Activated T-helper 17 cell treated with anti-CD3 and anti-CD28 coated beads, Interleukin-2, amount 50 U/mL, for 72 hours (primary cell): ENCODE measurements around the gene TTLL1. TPM values are rescaled to one million over a fixed set of nuclear protein-coding genes. Genes with fewer than 3 reads are reported as not detected.
"Not testable (repeated sequence)": the region's sequence is repeated elsewhere in the genome, so short reads cannot be mapped to it uniquely, and the experiment has no call there.

Source experiments
- ATAC-seq: fragments of 150-1000 bp; cut with Tn5 transposase; replicated peaks from 2 replicates; pipeline ENCODE4 v1.10.0; 2021; ENCODE audit warnings: mild to moderate bottlenecking, moderate library complexity
- H3K27ac Mint-ChIP-seq: one replicate; pipeline ENCODE4 v1.8.0; 2022; ENCODE audit warnings: mixed read lengths
- H3K27me3 Mint-ChIP-seq: one replicate; pipeline ENCODE4 v1.8.0; 2022; ENCODE audit warnings: mixed read lengths
- H3K36me3 Mint-ChIP-seq: one replicate; pipeline ENCODE4 v1.8.0; 2022; ENCODE audit warnings: low read depth, mild to moderate bottlenecking, mixed read lengths
- H3K4me1 Mint-ChIP-seq: one replicate; pipeline ENCODE4 v1.8.0; 2022; ENCODE audit warnings: mixed read lengths
- H3K4me3 Mint-ChIP-seq: one replicate; pipeline ENCODE4 v1.8.0; 2022; ENCODE audit warnings: mild to moderate bottlenecking, mixed read lengths
- H3K9me3 Mint-ChIP-seq: one replicate; pipeline ENCODE4 v1.8.0; 2022; ENCODE audit warnings: mixed read lengths
- total RNA-seq, 2 donors: library from RNA; stranded (reverse); gene quantifications; one replicate each; pipeline ENCODE4 v1.2.3, GENCODE V29; 2022

Gene TTLL1
- total RNA-seq, 2 donors from 2014 or later, result 2.9 to 4.1 TPM

GRCh38 chr22:43016150-43016549, 73.0 kb downstream of the TTLL1 start:
- H3K4me3 Mint-ChIP-seq, result peak overlapping the region; percentile 93
- H3K4me1 Mint-ChIP-seq, result peaks cover 16% of the 10 kb centered on the region
- H3K27ac Mint-ChIP-seq, ATAC-seq, H3K27me3 Mint-ChIP-seq, H3K36me3 Mint-ChIP-seq, H3K9me3 Mint-ChIP-seq: not testable (repeated sequence)

- ATAC-seq, result no peak
- Mint-ChIP-seq H3K9me3 (no peaks in the 10 kb centered on the region), H3K36me3 (no peaks in the 10 kb centered on the region), H3K4me3 (peak overlapping the region; percentile 93), H3K4me1 (peaks cover 16% of the 10 kb centered on the region), H3K27me3 (no peaks in the 10 kb centered on the region), H3K27ac (peak overlapping the region; percentile 83)
These were observed 73.5 kb downstream of the TTLL1 start for GRCh38 chr22:43015677-43016042.

- no peaks in the 10 kb centered on the region for H3K9me3 Mint-ChIP-seq
- ATAC-seq, result peak; percentile 99
- peaks cover 16% of the 10 kb centered on the region for H3K4me1 Mint-ChIP-seq
- H3K27ac Mint-ChIP-seq, result peak within 1 kb of the TSS; percentile 88
- H3K4me3 Mint-ChIP-seq, result peak within 1 kb of the TSS; percentile 93
- no peaks in the 10 kb centered on the region for H3K36me3 Mint-ChIP-seq
- no peaks in the 10 kb centered on the region for H3K27me3 Mint-ChIP-seq
These were observed 74.1 kb downstream of the TTLL1 start, which contains the start of gene PACSIN2 for GRCh38 chr22:43014869-43015676. Gene PACSIN2, minus strand, starts transcription at chr22:43015149. Its CDS starts 103,069 bp downstream, at chr22:42912080.

- H3K4me3 Mint-ChIP-seq, result peak overlapping the region; percentile 93
- H3K27ac Mint-ChIP-seq, result peak overlapping the region; percentile 88
- no peaks in the 10 kb centered on the region for H3K36me3 Mint-ChIP-seq
- peak; percentile 14 for ATAC-seq
- H3K27me3 Mint-ChIP-seq, result no peaks in the 10 kb centered on the region
- no peaks in the 10 kb centered on the region for H3K9me3 Mint-ChIP-seq
- H3K4me1 Mint-ChIP-seq, result peaks cover 16% of the 10 kb centered on the region
These were observed 74.8 kb downstream of the TTLL1 start for GRCh38 chr22:43014316-43014868.

GRCh38 chr22:43013355-43014315, 75.6 kb downstream of the TTLL1 start:
- Mint-ChIP-seq H3K4me1 (peaks cover 20% of the 10 kb centered on the region), H3K27me3 (no peaks in the 10 kb centered on the region), H3K4me3 (peak overlapping the region; percentile 93), H3K27ac (peak overlapping the region; percentile 88), H3K36me3 (no peaks in the 10 kb centered on the region), H3K9me3 (no peaks in the 10 kb centered on the region)
- peak; percentile 27 for ATAC-seq

- Mint-ChIP-seq H3K4me1 (peaks cover 25% of the 10 kb centered on the region), H3K36me3 (no peaks in the 10 kb centered on the region), H3K27ac (no peak overlapping the region), H3K4me3 (no peak overlapping the region), H3K27me3 (no peaks in the 10 kb centered on the region), H3K9me3 (no peaks in the 10 kb centered on the region)
- ATAC-seq, result no peak
These were observed 76.8 kb downstream of the TTLL1 start for GRCh38 chr22:43012390-43012789.

- no peak for ATAC-seq
- Mint-ChIP-seq H3K4me1 (peaks cover 25% of the 10 kb centered on the region), H3K36me3 (no peaks in the 10 kb centered on the region), H3K27me3 (no peaks in the 10 kb centered on the region), H3K4me3 (no peak overlapping the region), H3K9me3 (no peaks in the 10 kb centered on the region), H3K27ac (no peak overlapping the region)
These were observed 78.1 kb downstream of the TTLL1 start for GRCh38 chr22:43011079-43011478.

- no peak for ATAC-seq
- Mint-ChIP-seq H3K27me3 (no peaks in the 10 kb centered on the region), H3K9me3 (no peaks in the 10 kb centered on the region), H3K4me3 (no peak overlapping the region), H3K36me3 (no peaks in the 10 kb centered on the region), H3K4me1 (peaks cover 20% of the 10 kb centered on the region), H3K27ac (no peak overlapping the region)
These were observed 79.7 kb downstream of the TTLL1 start for GRCh38 chr22:43009444-43009843.

GRCh38 chr22:43008921-43009320, 80.3 kb downstream of the TTLL1 start:
- no peak for ATAC-seq
- no peak overlapping the region for H3K27ac Mint-ChIP-seq

GRCh38 chr22:43008509-43008908, 80.7 kb downstream of the TTLL1 start:
- Mint-ChIP-seq H3K27ac (no peak overlapping the region), H3K4me1 (peaks cover 20% of the 10 kb centered on the region), H3K27me3 (no peaks in the 10 kb centered on the region), H3K9me3 (no peaks in the 10 kb centered on the region), H3K36me3 (no peaks in the 10 kb centered on the region), H3K4me3 (no peak overlapping the region)
- ATAC-seq, result no peak

More at GRCh38 chr22:43008921-43009320, 80.3 kb downstream of the TTLL1 start:
- no peaks in the 10 kb centered on the region for H3K36me3 Mint-ChIP-seq
- no peaks in the 10 kb centered on the region for H3K27me3 Mint-ChIP-seq
- no peak overlapping the region for H3K4me3 Mint-ChIP-seq
- H3K4me1 Mint-ChIP-seq, result peaks cover 20% of the 10 kb centered on the region
- H3K9me3 Mint-ChIP-seq, result no peaks in the 10 kb centered on the region

GRCh38 chr22:43007519-43008102, 81.6 kb downstream of the TTLL1 start:
- H3K4me3 Mint-ChIP-seq, result no peak overlapping the region
- peaks cover 14% of the 10 kb centered on the region for H3K4me1 Mint-ChIP-seq
- no peaks in the 10 kb centered on the region for H3K27me3 Mint-ChIP-seq
- ATAC-seq, result peak; percentile 68
- peak overlapping the region; percentile 28 for H3K27ac Mint-ChIP-seq
- H3K9me3 Mint-ChIP-seq, result no peaks in the 10 kb centered on the region
- H3K36me3 Mint-ChIP-seq, result no peaks in the 10 kb centered on the region

- H3K27me3 Mint-ChIP-seq, result no peaks in the 10 kb centered on the region
- H3K4me1 Mint-ChIP-seq, result peaks cover 21% of the 10 kb centered on the region
- H3K4me3 Mint-ChIP-seq, result no peak overlapping the region
- no peaks in the 10 kb centered on the region for H3K36me3 Mint-ChIP-seq
- H3K27ac Mint-ChIP-seq, result peak overlapping the region; percentile 28
- no peak for ATAC-seq
- no peaks in the 10 kb centered on the region for H3K9me3 Mint-ChIP-seq
These were observed 82.4 kb downstream of the TTLL1 start for GRCh38 chr22:43006753-43007152.

- Mint-ChIP-seq H3K36me3 (no peaks in the 10 kb centered on the region), H3K4me3 (no peak overlapping the region), H3K27ac (no peak overlapping the region), H3K9me3 (no peaks in the 10 kb centered on the region), H3K4me1 (peaks cover 28% of the 10 kb centered on the region), H3K27me3 (no peaks in the 10 kb centered on the region)
- no peak for ATAC-seq
These were observed 83.1 kb downstream of the TTLL1 start for GRCh38 chr22:43006016-43006505.

GRCh38 chr22:43005106-43005505, 84.1 kb downstream of the TTLL1 start:
- Mint-ChIP-seq H3K36me3 (no peaks in the 10 kb centered on the region), H3K4me3 (no peak overlapping the region), H3K27ac (no peak overlapping the region), H3K4me1 (peaks cover 37% of the 10 kb centered on the region), H3K9me3 (no peaks in the 10 kb centered on the region), H3K27me3 (no peaks in the 10 kb centered on the region)
- no peak for ATAC-seq
